K562 (cell line): Measurements from ENCODE around the gene UBN2. TPM values are rescaled to one million over a fixed set of nuclear protein-coding genes. Genes with fewer than 3 reads are reported as not detected.
A peak's percentile ranks its signal among the peaks of the same experiment; 100 is the strongest.

ENCODE experiments used
- C11orf30 ChIP-seq: fragments of 450-650 bp; IDR thresholded peaks from 2 replicates; pipeline ENCODE4 v1.6.1; 2016; ENCODE audit warnings: low read depth, mild to moderate bottlenecking
- CCNT2 ChIP-seq: IDR thresholded peaks from 2 replicates; pipeline ENCODE4 v1.6.1; 2011; ENCODE audit warnings: borderline replicate concordance, low read depth, mild to moderate bottlenecking, moderate library complexity, mixed read lengths, low read length; ENCODE audit not compliant: insufficient read length; ENCODE audit errors: extremely low read depth
- DACH1 ChIP-seq: fragments of 450-650 bp; IDR thresholded peaks from 2 replicates; pipeline ENCODE4 v1.6.1; 2018; ENCODE audit not compliant: partially characterized antibody
- E2F3 ChIP-seq: fragments of 250-450 bp; sonication (Bioruptor Pico); IDR thresholded peaks from 2 replicates; pipeline ENCODE4 v1.4.0; 2020; ENCODE audit warnings: mild to moderate bottlenecking
- ETV1 ChIP-seq: fragments of 450-650 bp; conservative IDR thresholded peaks from 2 replicates; pipeline ENCODE4 v1.6.1; 2016; ENCODE audit warnings: missing genetic modification characterization, control low read depth, low read depth, missing compliant biosample characterization
- HNRNPL ChIP-seq: fragments of 200-400 bp; formaldehyde crosslinking; IDR thresholded peaks from 2 replicates; pipeline ENCODE4 v1.6.1; 2017; ENCODE audit warnings: low read depth, mild to moderate bottlenecking, low read length
- NFXL1 ChIP-seq: fragments of 450-650 bp; formaldehyde crosslinking; IDR thresholded peaks from 2 replicates; pipeline ENCODE4 v1.4.0; 2021; ENCODE audit warnings: mild to moderate bottlenecking
- PPARD ChIP-seq: fragments of 250-450 bp; sonication (Bioruptor Pico); IDR thresholded peaks from 2 replicates; pipeline ENCODE4 v1.8.0; 2022; ENCODE audit warnings: inconsistent platforms, mild to moderate bottlenecking, moderate library complexity
- RCOR1 ChIP-seq, 2 experiments: IDR thresholded peaks; 2 replicates each; pipeline ENCODE4 v1.6.1; 2012; ENCODE audit warnings: low read depth in 2 of 2, low read length in 2 of 2, borderline replicate concordance in 1 of 2, improper control_type of control experiment in 1 of 2
- TAF9B ChIP-seq: fragments of 450-650 bp; IDR thresholded peaks from 2 replicates; pipeline ENCODE4 v1.6.1; 2018; ENCODE audit warnings: mild to moderate bottlenecking; ENCODE audit not compliant: partially characterized antibody
- ZNF282 ChIP-seq: sonication (generic); formaldehyde crosslinking; IDR thresholded peaks from 2 replicates; pipeline ENCODE4 v1.8.1; 2023; ENCODE audit warnings: missing genetic modification reagents
- ZNF316 ChIP-seq: fragments of 450-650 bp; IDR thresholded peaks from 2 replicates; pipeline ENCODE4 v1.6.1; 2016
- ZZZ3 ChIP-seq: fragments of 450-650 bp; IDR thresholded peaks from 2 replicates; pipeline ENCODE4 v1.6.1; 2016; ENCODE audit warnings: antibody characterized with exemption, mild to moderate bottlenecking, moderate library complexity
- polyA plus RNA-seq, 8 experiments: library from polyadenylated mRNA; depleted of rRNA in 4 of 8; stranded (reverse) in 5 of 8; unstranded in 3 of 8; fragments of >200 nt; fragmentation: Nextera tagmentation in 2 of 8; fragmentation: Illumina TruSeq in 1 of 8; extraction: Ambion mirVana in 2 of 8; extraction: Trizol in 1 of 8; gene quantifications; 2 replicates each; pipeline versions ENCODE4 v1.2.1 to v1.2.3, GENCODE V29; 2011 to 2014; ENCODE audit warnings: inconsistent platforms in 1 of 8, missing spikeins in 1 of 8
- total RNA-seq, 7 experiments: library from RNA; depleted of rRNA in 6 of 7; stranded (reverse); fragments of >200 nt in 6 of 7; fragmentation: Illumina TruSeq in 2 of 7; extraction: Trizol in 2 of 7; gene quantifications; 2 replicates each; pipeline versions ENCODE4 v1.2.1 to v1.2.3, GENCODE V29; 2011 to 2021; ENCODE audit warnings: low replicate concordance in 1 of 7
- TF ChIP-seq, protein P1 (sequence below): fragments of 250-450 bp; sonication (Bioruptor Pico); IDR thresholded peaks from 2 replicates; pipeline ENCODE4 v1.6.1; 2021; ENCODE audit warnings: mild to moderate bottlenecking
- TF ChIP-seq, protein P2 (sequence below): fragments of 250-450 bp; sonication (Bioruptor Pico); IDR thresholded peaks from 2 replicates; pipeline ENCODE4 v1.9.0; 2021; ENCODE audit warnings: mild to moderate bottlenecking, inconsistent platforms
- TF ChIP-seq, protein P3 (sequence below): sonication (generic); formaldehyde crosslinking; IDR thresholded peaks from 2 replicates; pipeline ENCODE4 v1.8.0; 2023; ENCODE audit warnings: mild to moderate bottlenecking, missing genetic modification reagents
- TF ChIP-seq, protein P4 (sequence below): fragments of 450-650 bp; IDR thresholded peaks from one replicate; pipeline ENCODE4 v1.6.1; 2018; ENCODE audit warnings: mild to moderate bottlenecking, moderate library complexity; ENCODE audit not compliant: partially characterized antibody
- TF ChIP-seq, protein P5 (sequence below): sonication (generic); formaldehyde crosslinking; IDR thresholded peaks from 2 replicates; pipeline ENCODE4 v1.4.0; 2020; ENCODE audit warnings: mild to moderate bottlenecking, missing genetic modification reagents
- TF ChIP-seq, protein P6 (sequence below): IDR thresholded peaks from 2 replicates; pipeline ENCODE4 v1.6.1; 2012; ENCODE audit warnings: low read depth, low read length, improper control_type of control experiment, borderline replicate concordance

UBN2 gene
- total and polyA plus RNA-seq, 9 of the 15 experiments (the other 6 are each of a cell fraction or from before 2014, with no cell fraction given): 1.2 to 19.5 (median 9.9) TPM

DNA sequence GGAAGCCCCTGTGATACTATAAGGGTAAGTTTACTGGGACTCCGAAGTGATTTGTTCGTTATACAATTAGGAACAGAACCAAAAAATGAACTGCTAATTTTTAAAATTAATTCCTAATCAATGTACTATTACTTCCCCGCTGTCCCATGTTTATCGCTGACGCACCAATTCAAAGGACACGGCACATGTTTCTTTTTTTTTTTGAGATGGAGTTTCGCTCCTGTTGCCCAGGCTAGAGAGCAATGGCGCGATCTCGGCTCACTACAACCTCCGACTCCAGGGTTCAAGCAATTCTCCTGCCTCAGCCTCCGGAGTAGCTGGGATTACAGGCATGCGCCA is 108.6 kb downstream of the UBN2 start (continued):
- no peak for TF ChIP-seq E2F3 (CRISPR knock-in tag)
- no peak for TF ChIP-seq ZNF282 (CRISPR knock-in tag)
- TF ChIP-seq RCOR1 (IDR thresholded peaks at IDR 0.05; ENCODE audit: borderline replicate concordance in 1 of 2, low read depth in 2 of 2, low read length in 2 of 2): no peak
- TF ChIP-seq, protein P1, sequence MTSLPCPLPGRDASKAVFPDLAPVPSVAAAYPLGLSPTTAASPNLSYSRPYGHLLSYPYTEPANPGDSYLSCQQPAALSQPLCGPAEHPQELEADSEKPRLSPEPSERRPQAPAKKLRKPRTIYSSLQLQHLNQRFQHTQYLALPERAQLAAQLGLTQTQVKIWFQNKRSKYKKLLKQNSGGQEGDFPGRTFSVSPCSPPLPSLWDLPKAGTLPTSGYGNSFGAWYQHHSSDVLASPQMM (CRISPR knock-in tag): no peak
- TF ChIP-seq, protein P2, sequence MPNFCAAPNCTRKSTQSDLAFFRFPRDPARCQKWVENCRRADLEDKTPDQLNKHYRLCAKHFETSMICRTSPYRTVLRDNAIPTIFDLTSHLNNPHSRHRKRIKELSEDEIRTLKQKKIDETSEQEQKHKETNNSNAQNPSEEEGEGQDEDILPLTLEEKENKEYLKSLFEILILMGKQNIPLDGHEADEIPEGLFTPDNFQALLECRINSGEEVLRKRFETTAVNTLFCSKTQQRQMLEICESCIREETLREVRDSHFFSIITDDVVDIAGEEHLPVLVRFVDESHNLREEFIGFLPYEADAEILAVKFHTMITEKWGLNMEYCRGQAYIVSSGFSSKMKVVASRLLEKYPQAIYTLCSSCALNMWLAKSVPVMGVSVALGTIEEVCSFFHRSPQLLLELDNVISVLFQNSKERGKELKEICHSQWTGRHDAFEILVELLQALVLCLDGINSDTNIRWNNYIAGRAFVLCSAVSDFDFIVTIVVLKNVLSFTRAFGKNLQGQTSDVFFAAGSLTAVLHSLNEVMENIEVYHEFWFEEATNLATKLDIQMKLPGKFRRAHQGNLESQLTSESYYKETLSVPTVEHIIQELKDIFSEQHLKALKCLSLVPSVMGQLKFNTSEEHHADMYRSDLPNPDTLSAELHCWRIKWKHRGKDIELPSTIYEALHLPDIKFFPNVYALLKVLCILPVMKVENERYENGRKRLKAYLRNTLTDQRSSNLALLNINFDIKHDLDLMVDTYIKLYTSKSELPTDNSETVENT (CRISPR knock-in tag): no peak
- no peak for TF ChIP-seq NFXL1 (CRISPR knock-in tag)
- no peak for TF ChIP-seq HNRNPL
- TF ChIP-seq, protein P3, sequence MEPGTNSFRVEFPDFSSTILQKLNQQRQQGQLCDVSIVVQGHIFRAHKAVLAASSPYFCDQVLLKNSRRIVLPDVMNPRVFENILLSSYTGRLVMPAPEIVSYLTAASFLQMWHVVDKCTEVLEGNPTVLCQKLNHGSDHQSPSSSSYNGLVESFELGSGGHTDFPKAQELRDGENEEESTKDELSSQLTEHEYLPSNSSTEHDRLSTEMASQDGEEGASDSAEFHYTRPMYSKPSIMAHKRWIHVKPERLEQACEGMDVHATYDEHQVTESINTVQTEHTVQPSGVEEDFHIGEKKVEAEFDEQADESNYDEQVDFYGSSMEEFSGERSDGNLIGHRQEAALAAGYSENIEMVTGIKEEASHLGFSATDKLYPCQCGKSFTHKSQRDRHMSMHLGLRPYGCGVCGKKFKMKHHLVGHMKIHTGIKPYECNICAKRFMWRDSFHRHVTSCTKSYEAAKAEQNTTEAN (CRISPR knock-in tag): no peak; the same call in 1 of the 2 replicates
- TF ChIP-seq, protein P4, sequence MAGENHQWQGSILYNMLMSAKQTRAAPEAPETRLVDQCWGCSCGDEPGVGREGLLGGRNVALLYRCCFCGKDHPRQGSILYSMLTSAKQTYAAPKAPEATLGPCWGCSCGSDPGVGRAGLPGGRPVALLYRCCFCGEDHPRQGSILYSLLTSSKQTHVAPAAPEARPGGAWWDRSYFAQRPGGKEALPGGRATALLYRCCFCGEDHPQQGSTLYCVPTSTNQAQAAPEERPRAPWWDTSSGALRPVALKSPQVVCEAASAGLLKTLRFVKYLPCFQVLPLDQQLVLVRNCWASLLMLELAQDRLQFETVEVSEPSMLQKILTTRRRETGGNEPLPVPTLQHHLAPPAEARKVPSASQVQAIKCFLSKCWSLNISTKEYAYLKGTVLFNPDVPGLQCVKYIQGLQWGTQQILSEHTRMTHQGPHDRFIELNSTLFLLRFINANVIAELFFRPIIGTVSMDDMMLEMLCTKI: no peak
- TF ChIP-seq PPARD (CRISPR knock-in tag): no peak
- TF ChIP-seq C11orf30: no peak
- TF ChIP-seq, protein P5, sequence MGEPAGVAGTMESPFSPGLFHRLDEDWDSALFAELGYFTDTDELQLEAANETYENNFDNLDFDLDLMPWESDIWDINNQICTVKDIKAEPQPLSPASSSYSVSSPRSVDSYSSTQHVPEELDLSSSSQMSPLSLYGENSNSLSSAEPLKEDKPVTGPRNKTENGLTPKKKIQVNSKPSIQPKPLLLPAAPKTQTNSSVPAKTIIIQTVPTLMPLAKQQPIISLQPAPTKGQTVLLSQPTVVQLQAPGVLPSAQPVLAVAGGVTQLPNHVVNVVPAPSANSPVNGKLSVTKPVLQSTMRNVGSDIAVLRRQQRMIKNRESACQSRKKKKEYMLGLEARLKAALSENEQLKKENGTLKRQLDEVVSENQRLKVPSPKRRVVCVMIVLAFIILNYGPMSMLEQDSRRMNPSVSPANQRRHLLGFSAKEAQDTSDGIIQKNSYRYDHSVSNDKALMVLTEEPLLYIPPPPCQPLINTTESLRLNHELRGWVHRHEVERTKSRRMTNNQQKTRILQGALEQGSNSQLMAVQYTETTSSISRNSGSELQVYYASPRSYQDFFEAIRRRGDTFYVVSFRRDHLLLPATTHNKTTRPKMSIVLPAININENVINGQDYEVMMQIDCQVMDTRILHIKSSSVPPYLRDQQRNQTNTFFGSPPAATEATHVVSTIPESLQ (CRISPR knock-in tag): no peak
- TF ChIP-seq ZNF316: peak; percentile 83
- no peak for TF ChIP-seq ETV1 (tag)
- TF ChIP-seq DACH1: peak; percentile 5
- TF ChIP-seq, protein P6, sequence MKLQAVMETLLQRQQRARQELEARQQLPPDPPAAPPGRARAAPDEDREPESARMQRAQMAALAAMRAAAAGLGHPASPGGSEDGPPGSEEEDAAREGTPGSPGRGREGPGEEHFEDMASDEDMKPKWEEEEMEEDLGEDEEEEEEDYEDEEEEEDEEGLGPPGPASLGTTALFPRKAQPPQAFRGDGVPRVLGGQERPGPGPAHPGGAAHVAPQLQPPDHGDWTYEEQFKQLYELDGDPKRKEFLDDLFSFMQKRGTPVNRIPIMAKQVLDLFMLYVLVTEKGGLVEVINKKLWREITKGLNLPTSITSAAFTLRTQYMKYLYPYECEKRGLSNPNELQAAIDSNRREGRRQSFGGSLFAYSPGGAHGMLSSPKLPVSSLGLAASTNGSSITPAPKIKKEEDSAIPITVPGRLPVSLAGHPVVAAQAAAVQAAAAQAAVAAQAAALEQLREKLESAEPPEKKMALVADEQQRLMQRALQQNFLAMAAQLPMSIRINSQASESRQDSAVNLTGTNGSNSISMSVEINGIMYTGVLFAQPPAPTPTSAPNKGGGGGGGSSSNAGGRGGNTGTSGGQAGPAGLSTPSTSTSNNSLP: no peak
- no peak for TF ChIP-seq TAF9B
- TF ChIP-seq ZZZ3: no peak
- no peak for TF ChIP-seq CCNT2
